ENCODE results near the gene DCAF8L1.

- TF ChIP-seq CTCF (IDR thresholded peaks at IDR 0.05; ENCODE audit: low read depth, low read length) (no peak), MAX (IDR thresholded peaks at IDR 0.05; ENCODE audit: low read depth, low read length) (no peak)
Measured at GRCh38 chrX:28016823-28017222, 35.6 kb upstream of the DCAF8L1 start.
